ENCODE data around the gene JPH3. TPM values are rescaled to one million over a fixed set of nuclear protein-coding genes. Genes with fewer than 3 reads are reported as not detected.

The JPH3 gene
- total RNA-seq, 1 experiment from 2014 or later: not detected

DNA sequence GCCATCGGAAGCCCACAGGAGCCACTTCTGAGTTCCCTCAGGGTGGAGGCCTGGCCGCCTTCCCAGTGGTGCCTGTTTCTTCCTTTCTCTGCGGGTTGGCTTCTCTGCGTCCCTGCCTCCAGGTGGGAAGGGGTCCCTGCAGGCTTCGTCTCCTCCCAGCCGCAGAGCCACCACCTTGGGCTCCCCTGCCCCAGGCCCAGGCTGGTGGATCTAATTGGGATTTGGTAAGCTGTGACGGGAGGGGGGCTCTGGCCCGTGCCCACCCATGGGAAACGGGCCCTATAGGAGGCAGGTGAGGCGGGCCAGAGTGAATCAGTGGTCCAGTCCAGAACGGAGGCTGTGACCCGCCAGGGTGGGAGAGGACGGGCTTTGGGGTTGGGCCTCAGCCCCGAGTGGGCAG is 32.1 kb downstream of the JPH3 start:
- BruUV-seq (replicated peaks): no TSS peak
- H3F3A ChIP-seq (ENCODE audit: insufficient read depth, low read depth): no peaks in the 10 kb centered on the region
- no peak overlapping the region for H2AFZ ChIP-seq
- TF ChIP-seq EZH2 (IDR thresholded peaks at IDR 0.05; ENCODE audit: low read depth): no peak
- TF ChIP-seq CTCF (conservative IDR thresholded peaks at IDR 0.05): no peak
- no peaks in the 10 kb centered on the region for H3K9me2 ChIP-seq (ENCODE audit: insufficient read depth)
- CTCF ChIA-PET: interaction anchor here (2.9 kb wide), 1 partner anchor 240 kb away, joined by 14 read pairs; no protein-coding TSS in a partner anchor
- no peak overlapping the region for H3K4me3 ChIP-seq
- no peaks in the 10 kb centered on the region; the same call in 1 of the 2 replicates for H3K4me1 ChIP-seq (replicated peaks; ENCODE audit: insufficient read depth)
- H3K79me2 ChIP-seq (ENCODE audit: low read depth): no peaks in the 10 kb centered on the region
- H3K9me3 ChIP-seq (ENCODE audit: insufficient read depth, low read depth): 0 out of 2 replicates have a peak, but pooled peaks cover 5% of the 10 kb centered on the region
- no peaks in the 10 kb centered on the region for H4K20me1 ChIP-seq (ENCODE audit: insufficient read depth)
- H3K4me2 ChIP-seq: no peak overlapping the region
- no peaks in the 10 kb centered on the region for H3K36me3 ChIP-seq (ENCODE audit: low read depth)
- intact Hi-C loops (cut with micrococcal nuclease; ENCODE audit: unreplicated experiment): loop anchor here (2.0 kb wide), 1 partner anchor 174 kb away; no protein-coding TSS in a partner anchor
- DNase-seq: no peak
- POLR2A ChIA-PET (ENCODE audit: unreplicated experiment): no interaction called here
- H3K27ac ChIP-seq: no peak overlapping the region
- peaks cover 88% of the 10 kb centered on the region for H3K27me3 ChIP-seq (ENCODE audit: insufficient read depth, low read depth)

DNA sequence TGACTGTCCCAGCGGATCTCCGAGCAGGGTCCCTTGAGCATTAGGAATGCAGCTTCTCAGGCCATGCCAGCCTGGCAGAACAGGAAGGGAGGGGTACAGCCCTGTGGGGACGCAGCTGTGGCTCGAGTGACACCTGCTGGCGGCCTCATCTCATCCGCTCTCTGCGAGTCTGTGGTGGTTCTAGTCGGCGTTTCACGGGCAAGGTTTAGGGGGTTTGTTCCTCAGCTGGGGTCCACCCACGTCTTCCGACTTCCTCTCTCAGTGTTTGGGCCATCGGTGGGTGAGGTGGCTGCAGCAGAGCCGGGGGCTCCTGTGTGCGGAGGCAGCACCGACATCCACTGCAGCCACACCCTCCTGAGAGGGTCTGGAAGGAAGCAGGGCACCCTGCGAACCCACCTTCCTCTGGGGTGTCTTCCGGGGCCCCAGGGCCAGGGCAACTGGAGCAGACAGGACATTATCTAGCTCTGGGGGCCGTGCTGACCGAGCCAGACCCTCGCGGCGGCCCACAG is 33.3 kb downstream of the JPH3 start:
- ChIA-PET CTCF (interaction anchor here (0.5 to 2.9 kb wide), 14 partner anchors 40 to 434 kb away, joined by 3 to 14 read pairs (median 5); no protein-coding TSS in a partner anchor), POLR2A (ENCODE audit: unreplicated experiment) (no interaction called here)
- Histone ChIP-seq H3K36me3 (ENCODE audit: low read depth) (no peaks in the 10 kb centered on the region), H3K4me3 (peak overlapping the region; percentile 37; the same call in 1 of the 2 replicates), H3K9me2 (ENCODE audit: insufficient read depth) (no peaks in the 10 kb centered on the region), H3K27me3 (ENCODE audit: insufficient read depth, low read depth) (peaks cover 90% of the 10 kb centered on the region), H3K4me2 (peak overlapping the region; percentile 75), H3F3A (ENCODE audit: insufficient read depth, low read depth) (no peaks in the 10 kb centered on the region), H3K4me1 (replicated peaks; ENCODE audit: insufficient read depth) (no peaks in the 10 kb centered on the region; the same call in 1 of the 2 replicates), H3K27ac (no peak overlapping the region), H3K79me2 (ENCODE audit: low read depth) (no peaks in the 10 kb centered on the region), H2AFZ (no peak overlapping the region), H3K9me3 (ENCODE audit: insufficient read depth, low read depth) (0 out of 2 replicates have a peak, but pooled peaks cover 5% of the 10 kb centered on the region), H4K20me1 (ENCODE audit: insufficient read depth) (no peaks in the 10 kb centered on the region)
- peak; percentile 74 for TF ChIP-seq CTCF (conservative IDR thresholded peaks at IDR 0.05)
- TF ChIP-seq EZH2 (IDR thresholded peaks at IDR 0.05; ENCODE audit: low read depth): no peak
- peak in 1 of 2 experiments; percentile 57 for DNase-seq
- intact Hi-C loops (cut with micrococcal nuclease; ENCODE audit: unreplicated experiment): loop anchor here (1.0 to 5.0 kb wide), 7 partner anchors 47 to 318 kb away; partner anchors contain the start of gene C16orf95
- no TSS peak for BruUV-seq (replicated peaks)

- ChIA-PET POLR2A (ENCODE audit: unreplicated experiment) (no interaction called here), CTCF (interaction anchor here (0.5 to 2.9 kb wide), 14 partner anchors 54 to 1071 kb away, joined by 3 to 14 read pairs (median 5); no protein-coding TSS in a partner anchor)
- TF ChIP-seq CTCF (conservative IDR thresholded peaks at IDR 0.05) (peak; percentile 67), EZH2 (IDR thresholded peaks at IDR 0.05; ENCODE audit: low read depth) (no peak)
- Histone ChIP-seq H3F3A (ENCODE audit: insufficient read depth, low read depth) (no peaks in the 10 kb centered on the region), H3K9me2 (ENCODE audit: insufficient read depth) (no peaks in the 10 kb centered on the region), H3K4me3 (peak overlapping the region; percentile 37; the same call in 1 of the 2 replicates), H3K4me1 (replicated peaks; ENCODE audit: insufficient read depth) (no peaks in the 10 kb centered on the region; the same call in 1 of the 2 replicates), H3K79me2 (ENCODE audit: low read depth) (no peaks in the 10 kb centered on the region), H3K36me3 (ENCODE audit: low read depth) (no peaks in the 10 kb centered on the region), H3K27me3 (ENCODE audit: insufficient read depth, low read depth) (peaks cover 90% of the 10 kb centered on the region), H3K4me2 (peak overlapping the region; percentile 75), H2AFZ (no peak overlapping the region), H3K27ac (no peak overlapping the region), H4K20me1 (ENCODE audit: insufficient read depth) (no peaks in the 10 kb centered on the region), H3K9me3 (ENCODE audit: insufficient read depth, low read depth) (0 out of 2 replicates have a peak, but pooled peaks cover under 1% of the 10 kb centered on the region)
- peak; percentile 61 to 84 for DNase-seq
- no TSS peak for BruUV-seq (replicated peaks)
- intact Hi-C loops (cut with micrococcal nuclease; ENCODE audit: unreplicated experiment): loop anchor here (1.0 to 5.0 kb wide), 4 partner anchors 48 to 319 kb away; partner anchors contain the start of gene C16orf95
These were observed 33.9 kb downstream of the JPH3 start for GRCh38 chr16:87636050-87636684.
